CD14-positive monocyte (primary cell): Measurements from ENCODE around the gene C12orf57. TPM values are rescaled to one million over a fixed set of nuclear protein-coding genes. Genes with fewer than 3 reads are reported as not detected.
A peak's percentile ranks its signal among the peaks of the same experiment; 100 is the strongest.

Experiments
- DNase-seq, 3 donors: peaks; one replicate each; pipeline ENCODE4 v3.0.0-alpha.2; 2011 to 2022
- H2AFZ ChIP-seq: 2 replicates; pipeline ENCODE4 v1.6.0; 2012; ENCODE audit warnings: mild to moderate bottlenecking, low read depth, low read length, inconsistent platforms; ENCODE audit not compliant: insufficient read depth, poor library complexity, severe bottlenecking
- H3K27ac ChIP-seq, 2 donors: 1 replicate in 1 of 2; 2 replicates in 1 of 2; pipeline ENCODE4 v1.5.1; 2012 to 2013; ENCODE audit warnings: low read length in 2 of 2, control low read depth in 1 of 2, inconsistent platforms in 1 of 2, low read depth in 1 of 2, mild to moderate bottlenecking in 1 of 2
- H3K27me3 ChIP-seq, 2 donors: one replicate each; pipeline versions ENCODE4 v1.6.0 to v1.6.1; 2011 to 2013; ENCODE audit warnings: low read length in 2 of 2; ENCODE audit not compliant: control insufficient read depth in 2 of 2, insufficient read depth in 2 of 2
- H3K36me3 ChIP-seq, 2 donors: replicated peaks in 1 of 2; 1 replicate in 1 of 2; 2 replicates in 1 of 2; pipeline versions ENCODE4 v1.5.1 to v1.6.1; 2012 to 2013; ENCODE audit warnings: low read length in 2 of 2, control low read depth in 1 of 2, inconsistent platforms in 1 of 2, mild to moderate bottlenecking in 1 of 2; ENCODE audit not compliant: insufficient read depth in 2 of 2, control insufficient read depth in 1 of 2
- H3K4me1 ChIP-seq, 2 donors: 1 replicate in 1 of 2; 2 replicates in 1 of 2; pipeline versions ENCODE4 v1.5.1 to v1.6.1; 2012 to 2013; ENCODE audit warnings: low read length in 2 of 2, control low read depth in 1 of 2, inconsistent platforms in 1 of 2, mild to moderate bottlenecking in 1 of 2, moderate library complexity in 1 of 2; ENCODE audit not compliant: insufficient read depth in 2 of 2, control insufficient read depth in 1 of 2
- H3K4me2 ChIP-seq: replicated peaks from 2 replicates; pipeline ENCODE3; 2012; ENCODE audit warnings: low read length, moderate library complexity, mild to moderate bottlenecking; ENCODE audit not compliant: poor library complexity, severe bottlenecking; ENCODE audit errors: extremely low read depth
- H3K4me3 ChIP-seq, 3 experiments: fragments of 200-600 bp in 1 of 3; sonication (generic) in 1 of 3; replicated peaks in 1 of 3; 1 replicate in 2 of 3; 2 replicates in 1 of 3; pipeline ENCODE4 v1.5.1; 2011 to 2013; ENCODE audit warnings: low read length in 3 of 3, mild to moderate bottlenecking in 3 of 3, control low read depth in 2 of 3, low read depth in 2 of 3, inconsistent platforms in 1 of 3, moderate library complexity in 1 of 3
- H3K79me2 ChIP-seq: 2 replicates; pipeline ENCODE4 v1.6.0; 2012; ENCODE audit warnings: mild to moderate bottlenecking, control low read depth, inconsistent platforms, low read length, moderate library complexity; ENCODE audit not compliant: insufficient read depth
- H3K9ac ChIP-seq: 2 replicates; pipeline ENCODE4 v1.6.0; 2017; ENCODE audit warnings: low read length, mild to moderate bottlenecking; ENCODE audit not compliant: insufficient read depth, poor library complexity, severe bottlenecking
- H3K9me3 ChIP-seq, 2 donors: replicated peaks in 1 of 2; 1 replicate in 1 of 2; 2 replicates in 1 of 2; pipeline versions ENCODE4 v1.5.1 to v1.6.1; 2012 to 2013; ENCODE audit warnings: low read length in 2 of 2, control low read depth in 1 of 2; ENCODE audit not compliant: control insufficient read depth in 1 of 2, insufficient read depth in 1 of 2
- H4K20me1 ChIP-seq: 2 replicates; pipeline ENCODE4 v1.6.0; 2012; ENCODE audit warnings: mild to moderate bottlenecking, low read length, control low read depth, moderate library complexity; ENCODE audit not compliant: insufficient read depth
- H3K27ac Mint-ChIP-seq, 7 donors: one replicate each; pipeline ENCODE4 v1.8.0; 2020; ENCODE audit warnings: mild to moderate bottlenecking in 7 of 7, mixed read lengths in 7 of 7, moderate library complexity in 6 of 7, inconsistent platforms in 2 of 7
- H3K27me3 Mint-ChIP-seq, 3 donors: one replicate each; pipeline ENCODE4 v1.8.0; 2021 to 2022; ENCODE audit warnings: low read depth in 3 of 3, mild to moderate bottlenecking in 3 of 3, mixed read lengths in 3 of 3, moderate library complexity in 3 of 3, inconsistent platforms in 1 of 3
- H3K36me3 Mint-ChIP-seq, 2 donors: one replicate each; pipeline ENCODE4 v1.8.0; 2020; ENCODE audit warnings: mixed read lengths in 2 of 2, inconsistent platforms in 1 of 2, mild to moderate bottlenecking in 1 of 2
- H3K4me1 Mint-ChIP-seq: one replicate; pipeline ENCODE4 v1.8.0; 2020; ENCODE audit warnings: mild to moderate bottlenecking, mixed read lengths
- H3K4me3 Mint-ChIP-seq, 2 donors: one replicate each; pipeline ENCODE4 v1.8.0; 2020; ENCODE audit warnings: mild to moderate bottlenecking in 2 of 2, mixed read lengths in 2 of 2, moderate library complexity in 1 of 2
- H3K9me3 Mint-ChIP-seq, 7 donors: one replicate each; pipeline ENCODE4 v1.8.0; 2020 to 2022; ENCODE audit warnings: mixed read lengths in 7 of 7, mild to moderate bottlenecking in 6 of 7, moderate library complexity in 6 of 7, inconsistent platforms in 2 of 7
- WGBS: methylation state at CpG from one replicate; pipeline ENCODE4 v1.1.5; 2013; ENCODE audit warnings: missing lambda C conversion rate; ENCODE audit not compliant: insufficient coverage; 5-methylcytosine and 5-hydroxymethylcytosine counted together
- intact Hi-C, 2 donors: fragments of 100-400 bp; cut with micrococcal nuclease; formaldehyde crosslinking; loops; one replicate each; pipeline versions ENCODE4 v1.15.0 to v1.15.1; 2023
- polyA plus RNA-seq, 3 donors: library from polyadenylated mRNA; depleted of rRNA in 1 of 3; unstranded in 2 of 3; stranded (reverse) in 1 of 3; fragments of 300-500 nt in 2 of 3; fragments of >200 nt in 1 of 3; fragmentation: Illumina TruSeq in 2 of 3; gene quantifications; 1 replicate in 2 of 3; 2 replicates in 1 of 3; pipeline ENCODE4 v1.2.3, GENCODE V29; 2012 to 2021
- TF ChIP-seq, protein P1 (sequence below): fragments of 200-600 bp; IDR thresholded peaks from one replicate; pipeline ENCODE4 v1.8.0; 2022; ENCODE audit warnings: antibody characterized with exemption, mild to moderate bottlenecking

Gene C12orf57
- polyA plus RNA-seq, 3 donors: 19.1 to 59.2 (median 24.2) TPM

DNA sequence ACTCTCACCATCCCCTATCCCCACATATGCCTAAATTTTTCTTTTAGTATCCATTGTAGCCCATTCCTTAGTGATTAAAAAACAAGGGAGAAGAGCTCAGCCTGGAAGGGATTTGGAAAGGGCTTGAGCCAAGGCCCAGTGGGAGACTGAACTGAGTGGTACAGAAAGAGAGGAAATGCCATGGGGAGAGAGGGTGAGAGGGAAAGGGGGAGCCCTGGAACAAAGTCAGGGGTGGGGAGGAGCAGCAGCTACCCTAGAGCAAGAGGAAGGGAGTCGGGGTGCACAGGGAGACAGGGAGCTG lies 18.6 kb upstream of the C12orf57 start:
- Mint-ChIP-seq H3K36me3 (peaks cover 5 to 13% of the 10 kb centered on the region in 2 donors), H3K4me1 (peaks cover 52% of the 10 kb centered on the region), H3K9me3 (peaks cover 0 to 5% (median 2%) of the 10 kb centered on the region in 7 donors), H3K27me3 (peaks cover 53 to 61% (median 55%) of the 10 kb centered on the region in 3 donors), H3K4me3 (peak overlapping the region in 1 of 2 donors; percentile 60), H3K27ac (peak overlapping the region in 2 of 7 donors; percentile 41 to 61)
- Histone ChIP-seq H3K4me2 (no peak overlapping the region), H3K27me3 (peaks cover 3 to 45% of the 10 kb centered on the region in 2 donors), H3K36me3 (no peaks in the 10 kb centered on the region), H3K4me3 (no peak overlapping the region), H3K9me3 (no peaks in the 10 kb centered on the region), H3K9ac (no peak overlapping the region), H3K4me1 (peaks cover 53 to 62% of the 10 kb centered on the region in 2 donors), H3K79me2 (peaks cover 14% of the 10 kb centered on the region), H3K27ac (no peak overlapping the region), H2AFZ (no peak overlapping the region), H4K20me1 (no peaks in the 10 kb centered on the region)
- TF ChIP-seq, protein P1, sequence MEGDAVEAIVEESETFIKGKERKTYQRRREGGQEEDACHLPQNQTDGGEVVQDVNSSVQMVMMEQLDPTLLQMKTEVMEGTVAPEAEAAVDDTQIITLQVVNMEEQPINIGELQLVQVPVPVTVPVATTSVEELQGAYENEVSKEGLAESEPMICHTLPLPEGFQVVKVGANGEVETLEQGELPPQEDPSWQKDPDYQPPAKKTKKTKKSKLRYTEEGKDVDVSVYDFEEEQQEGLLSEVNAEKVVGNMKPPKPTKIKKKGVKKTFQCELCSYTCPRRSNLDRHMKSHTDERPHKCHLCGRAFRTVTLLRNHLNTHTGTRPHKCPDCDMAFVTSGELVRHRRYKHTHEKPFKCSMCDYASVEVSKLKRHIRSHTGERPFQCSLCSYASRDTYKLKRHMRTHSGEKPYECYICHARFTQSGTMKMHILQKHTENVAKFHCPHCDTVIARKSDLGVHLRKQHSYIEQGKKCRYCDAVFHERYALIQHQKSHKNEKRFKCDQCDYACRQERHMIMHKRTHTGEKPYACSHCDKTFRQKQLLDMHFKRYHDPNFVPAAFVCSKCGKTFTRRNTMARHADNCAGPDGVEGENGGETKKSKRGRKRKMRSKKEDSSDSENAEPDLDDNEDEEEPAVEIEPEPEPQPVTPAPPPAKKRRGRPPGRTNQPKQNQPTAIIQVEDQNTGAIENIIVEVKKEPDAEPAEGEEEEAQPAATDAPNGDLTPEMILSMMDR: no peak
- 50% methylated on average over 1 of the region's 1 CpG for WGBS
- intact Hi-C loops: no loop called here
- no peak for DNase-seq

DNA sequence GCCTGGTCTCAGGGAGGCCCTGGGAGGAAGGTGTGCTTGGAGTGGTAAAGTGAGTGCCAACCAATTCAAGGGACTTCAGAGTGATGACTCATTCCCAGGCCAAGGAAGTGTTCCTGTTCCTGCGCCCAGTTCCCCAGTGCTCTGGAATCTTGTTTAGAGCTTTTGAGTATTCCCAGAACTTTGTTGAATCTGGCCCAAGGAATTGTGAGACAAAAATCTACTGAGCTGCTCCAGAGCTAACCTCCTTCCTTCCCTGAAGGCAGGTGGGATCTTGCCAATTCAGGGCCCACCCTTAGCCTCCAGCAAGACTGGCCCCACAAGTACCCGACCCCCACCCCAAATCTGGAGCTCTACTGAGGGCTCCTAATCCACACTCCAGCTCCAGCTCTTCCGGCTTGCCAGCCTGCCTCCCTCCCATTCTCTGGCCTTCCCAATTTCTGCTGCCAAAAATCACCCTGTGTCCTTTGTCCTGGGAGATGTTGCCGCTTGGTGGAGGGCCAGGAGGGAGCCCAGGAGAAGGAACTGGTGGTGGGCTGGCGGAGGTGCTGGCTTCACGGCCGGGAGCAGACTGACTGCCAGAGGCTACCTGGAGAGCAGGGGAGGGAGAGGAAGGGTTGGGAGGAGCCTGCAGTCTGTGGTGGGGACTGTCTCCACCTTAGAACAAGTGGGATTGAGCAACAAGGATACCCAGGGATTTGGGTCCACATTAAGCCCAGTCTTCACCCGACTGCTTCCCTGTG lies 18.1 kb upstream of the C12orf57 start:
- H3K9me3 ChIP-seq: no peaks in the 10 kb centered on the region
- peak in 2 of 3 donors; percentile 21 to 40 for DNase-seq
- H4K20me1 ChIP-seq: no peaks in the 10 kb centered on the region
- Mint-ChIP-seq H3K4me3 (peak overlapping the region; percentile 41 to 82), H3K9me3 (peaks cover 0 to 5% (median 2%) of the 10 kb centered on the region in 7 donors), H3K4me1 (peaks cover 54% of the 10 kb centered on the region), H3K27me3 (peaks cover 50 to 63% (median 59%) of the 10 kb centered on the region in 3 donors), H3K27ac (no peak overlapping the region), H3K36me3 (peaks cover 5 to 13% of the 10 kb centered on the region in 2 donors)
- no peak overlapping the region for H3K9ac ChIP-seq
- no peak overlapping the region for H2AFZ ChIP-seq
- WGBS: 67% methylated on average over 6 of the region's 8 CpGs
- peaks cover 3 to 45% of the 10 kb centered on the region in 2 donors for H3K27me3 ChIP-seq
- H3K36me3 ChIP-seq: no peaks in the 10 kb centered on the region
- peaks cover 14% of the 10 kb centered on the region for H3K79me2 ChIP-seq
- peaks cover 53 to 62% of the 10 kb centered on the region in 2 donors for H3K4me1 ChIP-seq
- H3K4me3 ChIP-seq: no peak overlapping the region
- intact Hi-C loops: no loop called here
- H3K27ac ChIP-seq: no peak overlapping the region
- H3K4me2 ChIP-seq: no peak overlapping the region
- TF ChIP-seq, protein P1: no peak
